GM23248 (cell line): ENCODE results near the gene C1orf216. TPM values are rescaled to one million over a fixed set of nuclear protein-coding genes. Genes with fewer than 3 reads are reported as not detected.

Experiments used
- DNase-seq: peaks from one replicate; pipeline ENCODE4 v3.0.0-alpha.2; 2015
- H2AFZ ChIP-seq: fragments of 200-600 bp; sonication (generic); 2 replicates; pipeline ENCODE4 v1.6.1; 2016; ENCODE audit warnings: antibody characterized with exemption
- H3F3A ChIP-seq: fragments of 200-600 bp; sonication (generic); 2 replicates; pipeline ENCODE4 v1.6.1; 2016; ENCODE audit warnings: mild to moderate bottlenecking, antibody characterized with exemption, mixed run types; ENCODE audit not compliant: insufficient read depth
- H3K27ac ChIP-seq: fragments of 200-600 bp; sonication (generic); 2 replicates; pipeline ENCODE4 v1.5.1; 2016; ENCODE audit warnings: mild to moderate bottlenecking
- H3K27me3 ChIP-seq: fragments of 200-600 bp; sonication (generic); replicated peaks from 2 replicates; pipeline ENCODE4 v1.6.1; 2016; ENCODE audit warnings: mild to moderate bottlenecking; ENCODE audit not compliant: insufficient read depth
- H3K36me3 ChIP-seq: fragments of 200-600 bp; sonication (generic); 2 replicates; pipeline ENCODE4 v1.6.1; 2016; ENCODE audit warnings: low read depth, mild to moderate bottlenecking
- H3K4me1 ChIP-seq: fragments of 200-600 bp; sonication (generic); 2 replicates; pipeline ENCODE4 v1.6.1; 2016; ENCODE audit warnings: mild to moderate bottlenecking; ENCODE audit not compliant: insufficient read depth
- H3K4me2 ChIP-seq: fragments of 200-600 bp; sonication (generic); one replicate; pipeline ENCODE4 v1.6.1; 2016; ENCODE audit warnings: mild to moderate bottlenecking; ENCODE audit not compliant: unreplicated experiment
- H3K4me3 ChIP-seq: fragments of 200-600 bp; sonication (generic); 2 replicates; pipeline ENCODE4 v1.5.1; 2016; ENCODE audit warnings: mild to moderate bottlenecking
- H3K79me2 ChIP-seq: fragments of 200-600 bp; sonication (generic); 2 replicates; pipeline ENCODE4 v1.6.1; 2016; ENCODE audit warnings: mild to moderate bottlenecking; ENCODE audit not compliant: insufficient read depth
- H3K9ac ChIP-seq: fragments of 200-600 bp; sonication (generic); 2 replicates; pipeline ENCODE4 v1.6.1; 2016; ENCODE audit warnings: mild to moderate bottlenecking
- H3K9me2 ChIP-seq: fragments of 200-600 bp; sonication (generic); 2 replicates; pipeline ENCODE4 v1.6.1; 2016; ENCODE audit warnings: mixed run types, mild to moderate bottlenecking, moderate library complexity; ENCODE audit not compliant: insufficient read depth
- H3K9me3 ChIP-seq: fragments of 200-600 bp; sonication (generic); one replicate; pipeline ENCODE4 v1.6.1; 2017; ENCODE audit warnings: low read depth
- H4K20me1 ChIP-seq: fragments of 200-600 bp; sonication (generic); 2 replicates; pipeline ENCODE4 v1.6.0; 2016; ENCODE audit not compliant: insufficient read depth
- EZH2 ChIP-seq: fragments of 200-600 bp; sonication (generic); IDR thresholded peaks from 2 replicates; pipeline ENCODE4 v1.6.1; 2018; ENCODE audit warnings: antibody characterized with exemption, mild to moderate bottlenecking; ENCODE audit not compliant: insufficient read depth, poor library complexity, severe bottlenecking
- EZH2phosphoT487 ChIP-seq: fragments of 200-600 bp; sonication (generic); IDR thresholded peaks from 2 replicates; pipeline ENCODE4 v1.6.1; 2018; ENCODE audit warnings: antibody characterized with exemption, moderate library complexity, mild to moderate bottlenecking, low read depth; ENCODE audit not compliant: insufficient read depth
- WGBS, 2 experiments: methylation state at CpG; one replicate each; pipeline ENCODE4 v1.1.6; 2015 to 2017; ENCODE audit warnings: low lambda C conversion rate in 2 of 2, low coverage in 1 of 2; ENCODE audit errors: missing lambda C conversion rate in 2 of 2; 5-methylcytosine and 5-hydroxymethylcytosine counted together
- in situ Hi-C: fragments of 300-500 bp; cut with MboI; formaldehyde crosslinking; loops from 2 replicates; pipeline ENCODE4 v1.15.0; 2020
- polyA plus RNA-seq: library from polyadenylated mRNA; unstranded; fragments of >200 nt; fragmentation: Nextera tagmentation; extraction: Ambion mirVana; gene quantifications from 2 replicates; pipeline ENCODE4 v1.2.1, GENCODE V29; 2016
- total RNA-seq: library from RNA; depleted of rRNA; stranded (reverse); fragments of >200 nt; shearing (Covaris generic); gene quantifications from 2 replicates; pipeline ENCODE4 v1.2.3, GENCODE V29; 2014; rRNA removed

C1orf216 gene
- total and polyA plus RNA-seq, 2 experiments from 2014 or later, result 21.6 to 32.2 TPM

- H3K36me3 ChIP-seq, result no peaks in the 10 kb centered on the region
- TF ChIP-seq EZH2phosphoT487 (no peak), EZH2 (no peak)
- no peak overlapping the region for H3K27ac ChIP-seq
- no peak overlapping the region for H3K4me3 ChIP-seq
- H3K79me2 ChIP-seq, result no peaks in the 10 kb centered on the region
- DNase-seq, result no peak
- no peaks in the 10 kb centered on the region for H3F3A ChIP-seq
- in situ Hi-C loops, result no loop called here
- 69 to 75% methylated on average over 6 of the region's 6 CpGs for WGBS, 2 experiments
- no peak overlapping the region for H3K9ac ChIP-seq
- no peak overlapping the region for H2AFZ ChIP-seq
- no peaks in the 10 kb centered on the region for H3K4me1 ChIP-seq
- no peak overlapping the region for H3K4me2 ChIP-seq
- H4K20me1 ChIP-seq, result no peaks in the 10 kb centered on the region
- no peaks in the 10 kb centered on the region for H3K9me2 ChIP-seq
- H3K9me3 ChIP-seq, result no peaks in the 10 kb centered on the region
- no peaks in the 10 kb centered on the region; the same call in 1 of the 2 replicates for H3K27me3 ChIP-seq
These were observed 46.6 kb downstream of the C1orf216 start for GRCh38 chr1:35672116-35672515.

GRCh38 chr1:35668506-35668905 is 50.2 kb downstream of the C1orf216 start:
- TF ChIP-seq EZH2, result no peak
- no peak for TF ChIP-seq EZH2phosphoT487
- in situ Hi-C loops, result no loop called here
- no peaks in the 10 kb centered on the region for H3K9me2 ChIP-seq
- no peak overlapping the region for H3K4me2 ChIP-seq
- WGBS, 2 experiments, result 43 to 47% methylated on average over 5 of the region's 5 CpGs
- no peaks in the 10 kb centered on the region; the same call in 1 of the 2 replicates for H3K27me3 ChIP-seq
- no peak for DNase-seq
- H3K4me3 ChIP-seq, result no peak overlapping the region
- no peaks in the 10 kb centered on the region for H3K9me3 ChIP-seq
- no peaks in the 10 kb centered on the region for H3K79me2 ChIP-seq
- H3K9ac ChIP-seq, result no peak overlapping the region
- H4K20me1 ChIP-seq, result no peaks in the 10 kb centered on the region
- no peaks in the 10 kb centered on the region for H3F3A ChIP-seq
- H3K27ac ChIP-seq, result no peak overlapping the region
- no peaks in the 10 kb centered on the region for H3K4me1 ChIP-seq
- H2AFZ ChIP-seq, result no peak overlapping the region
- no peaks in the 10 kb centered on the region for H3K36me3 ChIP-seq

DNA sequence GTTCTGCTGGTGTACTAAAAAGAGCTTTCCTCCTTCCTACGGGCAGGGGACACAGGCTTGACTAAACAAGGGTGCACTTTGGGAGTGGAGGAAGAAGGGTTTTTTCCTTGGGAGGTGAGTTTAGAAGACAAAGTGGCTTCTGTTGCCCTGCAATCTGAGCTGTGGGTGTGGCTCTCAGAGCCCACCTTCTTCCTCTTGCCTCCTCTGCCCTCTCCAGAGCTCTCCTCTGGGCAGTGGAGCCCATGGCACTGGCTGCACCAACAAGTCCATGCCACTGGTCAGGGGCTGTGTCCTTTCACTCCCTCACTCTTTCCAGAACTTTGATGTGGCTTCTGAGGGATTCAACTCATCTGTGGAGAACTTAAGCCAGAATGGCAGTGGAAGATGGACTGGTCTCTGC is 51.8 kb downstream of the C1orf216 start:
- no peak overlapping the region for H3K4me2 ChIP-seq
- WGBS, 2 experiments, result 19 to 36% methylated on average over 1 of the region's 1 CpG
- H3K27me3 ChIP-seq, result no peaks in the 10 kb centered on the region; the same call in 1 of the 2 replicates
- no peaks in the 10 kb centered on the region for H3K4me1 ChIP-seq
- no peak for DNase-seq
- no peak for TF ChIP-seq EZH2phosphoT487
- no peak for TF ChIP-seq EZH2
- H2AFZ ChIP-seq, result no peak overlapping the region
- in situ Hi-C loops, result no loop called here
- no peaks in the 10 kb centered on the region for H4K20me1 ChIP-seq
- H3K36me3 ChIP-seq, result no peaks in the 10 kb centered on the region
- no peaks in the 10 kb centered on the region for H3K9me2 ChIP-seq
- H3K79me2 ChIP-seq, result no peaks in the 10 kb centered on the region
- no peak overlapping the region for H3K27ac ChIP-seq
- no peak overlapping the region for H3K9ac ChIP-seq
- H3F3A ChIP-seq, result no peaks in the 10 kb centered on the region
- H3K4me3 ChIP-seq, result no peak overlapping the region
- H3K9me3 ChIP-seq, result no peaks in the 10 kb centered on the region

GRCh38 chr1:35666216-35666615 is 52.5 kb downstream of the C1orf216 start:
- Histone ChIP-seq H3K27ac (no peak overlapping the region), H3K9me2 (no peaks in the 10 kb centered on the region), H3K27me3 (no peaks in the 10 kb centered on the region; the same call in 1 of the 2 replicates), H3K4me2 (no peak overlapping the region), H3K79me2 (no peaks in the 10 kb centered on the region), H3K4me3 (no peak overlapping the region), H3F3A (no peaks in the 10 kb centered on the region), H3K9me3 (no peaks in the 10 kb centered on the region), H3K4me1 (no peaks in the 10 kb centered on the region), H2AFZ (no peak overlapping the region), H3K9ac (no peak overlapping the region), H4K20me1 (no peaks in the 10 kb centered on the region), H3K36me3 (no peaks in the 10 kb centered on the region)
- TF ChIP-seq EZH2 (no peak), EZH2phosphoT487 (no peak)
- no peak for DNase-seq
- WGBS, 2 experiments, result 39 to 53% methylated on average over 2 of the region's 2 CpGs
- in situ Hi-C loops, result no loop called here

Other genes starting within 250 kb of the C1orf216 start
- 24.4 and 28.3 TPM in 2 replicates for gene KIAA0319L, start 161.5 kb downstream of the C1orf216 start, total RNA-seq
- gene KIAA0319L, start 161.5 kb downstream of the C1orf216 start, polyA plus RNA-seq, result 16.6 and 18.1 TPM in 2 replicates
- 34.1 and 39.7 TPM in 2 replicates for gene NCDN, start 161.1 kb downstream of the C1orf216 start, total RNA-seq
- 29.6 and 30.2 TPM in 2 replicates for gene NCDN, start 161.1 kb downstream of the C1orf216 start, polyA plus RNA-seq
- not detected in 2 replicates for gene TFAP2E, start 145.6 kb downstream of the C1orf216 start, total RNA-seq
- gene TFAP2E, start 145.6 kb downstream of the C1orf216 start, polyA plus RNA-seq, result 0.18 TPM in 1 of 2 replicates, not detected in the other
- 25.3 and 29.0 TPM in 2 replicates for gene PSMB2, start 77.4 kb downstream of the C1orf216 start, total RNA-seq
- 104 and 106 TPM in 2 replicates for gene PSMB2, start 77.4 kb downstream of the C1orf216 start, polyA plus RNA-seq
- gene CLSPN, start 51.1 kb upstream of the C1orf216 start, total RNA-seq, result 4.4 and 10.8 TPM in 2 replicates
- 4.3 and 4.4 TPM in 2 replicates for gene CLSPN, start 51.1 kb upstream of the C1orf216 start, polyA plus RNA-seq
- gene AGO4, start 89.1 kb upstream of the C1orf216 start, total RNA-seq, result 6.4 and 6.8 TPM in 2 replicates
- 2.2 and 4.4 TPM in 2 replicates for gene AGO4, start 89.1 kb upstream of the C1orf216 start, polyA plus RNA-seq
- 11.0 and 13.8 TPM in 2 replicates for gene AGO1, start 164.3 kb upstream of the C1orf216 start, total RNA-seq
- 5.5 and 6.1 TPM in 2 replicates for gene AGO1, start 164.3 kb upstream of the C1orf216 start, polyA plus RNA-seq
- 7.9 and 26.7 TPM in 2 replicates for gene AGO3, start 212.2 kb upstream of the C1orf216 start, total RNA-seq
- 14.2 and 14.8 TPM in 2 replicates for gene AGO3, start 212.2 kb upstream of the C1orf216 start, polyA plus RNA-seq